OCI-LY1 (cell line): ENCODE results near the gene ELMO1.

Experiments
- H2AFZ ChIP-seq: fragments of 200-600 bp; sonication (generic), shearing (Covaris generic); 2 replicates; pipeline ENCODE4 v1.6.0; 2014; ENCODE audit warnings: antibody characterized with exemption, mild to moderate bottlenecking, low read length
- H3F3A ChIP-seq: fragments of 200-600 bp; sonication (generic), shearing (Covaris generic); 2 replicates; pipeline ENCODE4 v1.6.0; 2014; ENCODE audit warnings: mild to moderate bottlenecking, antibody characterized with exemption, low read length, moderate library complexity; ENCODE audit not compliant: insufficient read depth
- H3K27ac ChIP-seq: fragments of 200-600 bp; sonication (generic); 2 replicates; pipeline ENCODE4 v1.5.1; 2014; ENCODE audit warnings: low read length, mixed run types, mild to moderate bottlenecking, low read depth; ENCODE audit not compliant: poor library complexity, severe bottlenecking
- H3K27me3 ChIP-seq: fragments of 200-600 bp; sonication (generic); 2 replicates; pipeline ENCODE4 v1.6.0; 2014; ENCODE audit warnings: antibody characterized with exemption, mild to moderate bottlenecking, low read length, moderate library complexity; ENCODE audit not compliant: insufficient read depth
- H3K36me3 ChIP-seq: fragments of 200-600 bp; sonication (generic); 2 replicates; pipeline ENCODE4 v1.6.1; 2014; ENCODE audit warnings: mild to moderate bottlenecking, antibody characterized with exemption, low read length, moderate library complexity, mixed read lengths; ENCODE audit not compliant: insufficient read depth
- H3K4me1 ChIP-seq: fragments of 200-600 bp; sonication (generic); 2 replicates; pipeline ENCODE4 v1.5.1; 2014; ENCODE audit warnings: mild to moderate bottlenecking, low read length, moderate library complexity; ENCODE audit not compliant: insufficient read depth, severe bottlenecking
- H3K4me2 ChIP-seq: fragments of 200-600 bp; sonication (generic), shearing (Covaris generic); 2 replicates; pipeline ENCODE4 v1.6.1; 2014; ENCODE audit warnings: low read length
- H3K4me3 ChIP-seq: fragments of 200-600 bp; sonication (generic); 2 replicates; pipeline ENCODE4 v1.5.1; 2014; ENCODE audit warnings: low read length, low read depth, mild to moderate bottlenecking, mixed read lengths; ENCODE audit not compliant: poor library complexity, severe bottlenecking
- H3K79me2 ChIP-seq: fragments of 200-600 bp; shearing (Covaris generic); 2 replicates; pipeline ENCODE4 v1.6.1; 2016; ENCODE audit warnings: mixed run types, low read length, mixed read lengths; ENCODE audit not compliant: insufficient read depth
- H3K9ac ChIP-seq: fragments of 200-600 bp; sonication (generic), shearing (Covaris generic); 2 replicates; pipeline ENCODE4 v1.6.1; 2014; ENCODE audit warnings: mild to moderate bottlenecking, low read length, mixed read lengths
- H3K9me2 ChIP-seq: fragments of 200-600 bp; sonication (generic), shearing (Covaris generic); 2 replicates; pipeline ENCODE4 v1.6.1; 2014; ENCODE audit warnings: low read depth, mild to moderate bottlenecking, low read length, mixed read lengths
- H3K9me3 ChIP-seq: fragments of 200-600 bp; shearing (Covaris generic); 2 replicates; pipeline ENCODE4 v1.6.1; 2014; ENCODE audit warnings: low read length, mixed read lengths
- H4K20me1 ChIP-seq: fragments of 200-600 bp; sonication (generic), shearing (Covaris generic); 2 replicates; pipeline ENCODE4 v1.6.0; 2016; ENCODE audit warnings: mild to moderate bottlenecking, low read length; ENCODE audit not compliant: insufficient read depth
- EZH2 ChIP-seq: fragments of 200-600 bp; sonication (generic), shearing (Covaris generic); IDR thresholded peaks from 2 replicates; pipeline ENCODE4 v1.8.0; 2017; ENCODE audit warnings: borderline replicate concordance, mixed run types, mild to moderate bottlenecking, antibody characterized with exemption, low read length, moderate library complexity, mixed read lengths
- TF ChIP-seq, protein P1 (sequence below): fragments of 200-600 bp; sonication (generic), shearing (Covaris generic); IDR thresholded peaks from 2 replicates; pipeline ENCODE4 v1.5.1; 2017; ENCODE audit warnings: mild to moderate bottlenecking, antibody characterized with exemption, low read length, moderate library complexity, mixed read lengths

Gene ELMO1

DNA sequence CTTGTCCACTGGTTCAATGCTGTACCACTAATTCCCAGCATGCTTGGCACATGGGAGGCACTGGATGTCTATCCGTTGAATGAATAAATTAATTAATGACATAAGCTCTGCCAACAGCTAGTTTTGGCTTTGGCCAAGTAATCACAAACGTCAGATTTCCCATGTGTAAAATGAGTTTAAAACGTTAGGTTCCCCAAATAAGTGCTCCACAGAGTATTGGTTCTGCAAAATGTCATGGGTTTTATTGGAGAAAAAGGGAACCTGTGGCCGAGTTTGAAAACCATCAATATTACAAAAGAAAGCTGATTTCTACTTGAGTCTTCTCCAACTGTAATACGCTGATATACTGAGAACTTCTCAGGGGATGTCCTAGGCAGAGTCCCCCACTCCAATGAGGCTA, 23.2 kb downstream of the ELMO1 start:
- Histone ChIP-seq H3K79me2 (no peaks in the 10 kb centered on the region), H3K4me3 (no peak overlapping the region), H3K9me3 (no peaks in the 10 kb centered on the region), H3K4me1 (no peaks in the 10 kb centered on the region), H3K9ac (no peak overlapping the region), H3K36me3 (no peaks in the 10 kb centered on the region), H3K4me2 (no peak overlapping the region), H3K27ac (no peak overlapping the region), H4K20me1 (no peaks in the 10 kb centered on the region), H3K27me3 (no peaks in the 10 kb centered on the region), H3F3A (no peaks in the 10 kb centered on the region), H2AFZ (no peak overlapping the region), H3K9me2 (no peaks in the 10 kb centered on the region)
- TF ChIP-seq EZH2, result no peak
- TF ChIP-seq, protein P1, sequence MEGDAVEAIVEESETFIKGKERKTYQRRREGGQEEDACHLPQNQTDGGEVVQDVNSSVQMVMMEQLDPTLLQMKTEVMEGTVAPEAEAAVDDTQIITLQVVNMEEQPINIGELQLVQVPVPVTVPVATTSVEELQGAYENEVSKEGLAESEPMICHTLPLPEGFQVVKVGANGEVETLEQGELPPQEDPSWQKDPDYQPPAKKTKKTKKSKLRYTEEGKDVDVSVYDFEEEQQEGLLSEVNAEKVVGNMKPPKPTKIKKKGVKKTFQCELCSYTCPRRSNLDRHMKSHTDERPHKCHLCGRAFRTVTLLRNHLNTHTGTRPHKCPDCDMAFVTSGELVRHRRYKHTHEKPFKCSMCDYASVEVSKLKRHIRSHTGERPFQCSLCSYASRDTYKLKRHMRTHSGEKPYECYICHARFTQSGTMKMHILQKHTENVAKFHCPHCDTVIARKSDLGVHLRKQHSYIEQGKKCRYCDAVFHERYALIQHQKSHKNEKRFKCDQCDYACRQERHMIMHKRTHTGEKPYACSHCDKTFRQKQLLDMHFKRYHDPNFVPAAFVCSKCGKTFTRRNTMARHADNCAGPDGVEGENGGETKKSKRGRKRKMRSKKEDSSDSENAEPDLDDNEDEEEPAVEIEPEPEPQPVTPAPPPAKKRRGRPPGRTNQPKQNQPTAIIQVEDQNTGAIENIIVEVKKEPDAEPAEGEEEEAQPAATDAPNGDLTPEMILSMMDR, result no peak

DNA sequence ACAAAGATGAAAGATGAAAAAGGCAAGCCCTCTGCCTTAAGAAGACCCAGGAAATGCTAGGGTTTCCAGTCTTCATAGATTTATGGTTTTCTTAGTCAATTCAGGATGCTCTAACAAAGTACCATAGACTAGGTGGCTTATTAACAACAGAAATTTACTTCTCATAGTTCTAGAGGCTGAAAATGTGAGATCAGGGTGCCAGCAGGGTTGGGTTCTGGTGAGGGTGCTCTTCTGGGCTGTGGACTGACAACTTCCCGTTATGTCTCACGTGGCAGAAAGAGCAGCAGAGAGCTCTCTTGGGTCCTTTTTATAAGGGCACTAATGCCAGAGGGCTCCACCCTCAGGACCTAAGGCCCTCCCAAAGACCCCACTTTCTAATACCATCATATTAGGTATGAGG, 23.7 kb downstream of the ELMO1 start:
- H3K9me3 ChIP-seq, result no peaks in the 10 kb centered on the region
- H3K9ac ChIP-seq, result no peak overlapping the region
- H3K36me3 ChIP-seq, result no peaks in the 10 kb centered on the region
- no peaks in the 10 kb centered on the region for H3K79me2 ChIP-seq
- no peak overlapping the region for H3K4me3 ChIP-seq
- H3K4me1 ChIP-seq, result no peaks in the 10 kb centered on the region
- H3K4me2 ChIP-seq, result no peak overlapping the region
- no peaks in the 10 kb centered on the region for H3K27me3 ChIP-seq
- H4K20me1 ChIP-seq, result no peaks in the 10 kb centered on the region
- H3K27ac ChIP-seq, result no peak overlapping the region
- H2AFZ ChIP-seq, result no peak overlapping the region
- no peaks in the 10 kb centered on the region for H3K9me2 ChIP-seq
- no peaks in the 10 kb centered on the region for H3F3A ChIP-seq
- TF ChIP-seq, protein P1, result no peak
- TF ChIP-seq EZH2, result no peak

DNA sequence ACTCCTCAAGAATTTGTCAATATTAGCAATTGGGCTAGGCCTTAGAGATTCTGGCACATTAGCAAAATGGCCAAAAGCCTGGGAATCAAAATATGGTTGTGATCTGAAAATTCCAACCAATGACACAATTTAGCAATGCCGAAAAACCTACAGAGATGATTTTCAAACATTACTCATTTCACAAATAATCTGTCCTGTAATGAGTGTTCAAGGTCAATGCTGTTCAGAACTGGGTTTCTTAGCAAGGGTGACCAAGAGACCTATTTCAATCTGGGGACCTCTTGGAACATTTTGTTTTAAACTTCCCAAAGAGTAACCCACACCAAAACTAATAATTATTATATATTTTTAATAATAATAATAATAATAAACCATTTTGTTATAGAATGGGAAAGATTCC, 24.1 kb downstream of the ELMO1 start:
- no peak for TF ChIP-seq EZH2
- TF ChIP-seq, protein P1, result no peak
- no peak overlapping the region for H3K27ac ChIP-seq
- H3K4me1 ChIP-seq, result no peaks in the 10 kb centered on the region
- no peaks in the 10 kb centered on the region for H3F3A ChIP-seq
- no peaks in the 10 kb centered on the region for H3K9me2 ChIP-seq
- no peaks in the 10 kb centered on the region for H3K79me2 ChIP-seq
- no peaks in the 10 kb centered on the region for H3K36me3 ChIP-seq
- no peak overlapping the region for H3K4me3 ChIP-seq
- no peak overlapping the region for H2AFZ ChIP-seq
- no peaks in the 10 kb centered on the region for H3K9me3 ChIP-seq
- no peak overlapping the region for H3K9ac ChIP-seq
- H3K4me2 ChIP-seq, result no peak overlapping the region
- H3K27me3 ChIP-seq, result no peaks in the 10 kb centered on the region
- H4K20me1 ChIP-seq, result no peaks in the 10 kb centered on the region
